ENCODE results near the gene MAP2K2. TPM values are rescaled to one million over a fixed set of nuclear protein-coding genes. Genes with fewer than 3 reads are reported as not detected.

Gene MAP2K2
- total RNA-seq, 1 experiment from 2014 or later = 185 TPM

DNA sequence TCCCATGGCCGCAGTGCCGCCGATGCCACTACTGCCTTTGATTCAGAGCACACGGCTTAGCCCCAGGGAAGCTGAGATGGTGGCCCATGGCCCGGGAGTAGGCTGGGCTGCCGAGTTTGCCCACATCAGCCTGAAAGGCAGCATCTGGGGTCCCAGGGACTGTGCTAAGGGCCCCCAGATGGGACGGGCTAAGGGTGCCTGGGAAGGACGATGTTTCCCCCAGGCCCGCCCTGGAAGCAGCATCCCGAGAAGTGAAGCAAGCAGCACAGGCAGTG, 22.5 kb downstream of the MAP2K2 start:
- TF ChIP-seq, protein P1, sequence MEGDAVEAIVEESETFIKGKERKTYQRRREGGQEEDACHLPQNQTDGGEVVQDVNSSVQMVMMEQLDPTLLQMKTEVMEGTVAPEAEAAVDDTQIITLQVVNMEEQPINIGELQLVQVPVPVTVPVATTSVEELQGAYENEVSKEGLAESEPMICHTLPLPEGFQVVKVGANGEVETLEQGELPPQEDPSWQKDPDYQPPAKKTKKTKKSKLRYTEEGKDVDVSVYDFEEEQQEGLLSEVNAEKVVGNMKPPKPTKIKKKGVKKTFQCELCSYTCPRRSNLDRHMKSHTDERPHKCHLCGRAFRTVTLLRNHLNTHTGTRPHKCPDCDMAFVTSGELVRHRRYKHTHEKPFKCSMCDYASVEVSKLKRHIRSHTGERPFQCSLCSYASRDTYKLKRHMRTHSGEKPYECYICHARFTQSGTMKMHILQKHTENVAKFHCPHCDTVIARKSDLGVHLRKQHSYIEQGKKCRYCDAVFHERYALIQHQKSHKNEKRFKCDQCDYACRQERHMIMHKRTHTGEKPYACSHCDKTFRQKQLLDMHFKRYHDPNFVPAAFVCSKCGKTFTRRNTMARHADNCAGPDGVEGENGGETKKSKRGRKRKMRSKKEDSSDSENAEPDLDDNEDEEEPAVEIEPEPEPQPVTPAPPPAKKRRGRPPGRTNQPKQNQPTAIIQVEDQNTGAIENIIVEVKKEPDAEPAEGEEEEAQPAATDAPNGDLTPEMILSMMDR (conservative IDR thresholded peaks at IDR 0.05; ENCODE audit: low read depth, low read length) = no peak
- no peak for TF ChIP-seq EZH2 (IDR thresholded peaks at IDR 0.05; ENCODE audit: borderline replicate concordance, low read depth, low read length, poor library complexity, severe bottlenecking)
- Histone ChIP-seq H3K4me3 (ENCODE audit: low read depth, low read length, poor library complexity, severe bottlenecking) (no peak overlapping the region), H3K36me3 (ENCODE audit: insufficient read depth, low read length, poor library complexity, severe bottlenecking) (peaks cover 44% of the 10 kb centered on the region), H3K4me1 (ENCODE audit: insufficient read depth, low read length, poor library complexity, severe bottlenecking) (no peaks in the 10 kb centered on the region), H3K27ac (ENCODE audit: low read depth, low read length, poor library complexity, severe bottlenecking) (no peak overlapping the region), H3K9me3 (ENCODE audit: low read depth, low read length, poor library complexity, severe bottlenecking) (no peaks in the 10 kb centered on the region), H3K27me3 (replicated peaks; ENCODE audit: insufficient read depth, low read depth, low read length, poor library complexity) (no peaks in the 10 kb centered on the region)
- BruUV-seq (replicated peaks) = no TSS peak
- ChIA-PET CTCF (no interaction called here), POLR2A (ENCODE audit: low non-redundant PET) (no interaction called here)
- DNase-seq (ENCODE audit: low spot score) = no peak
- intact Hi-C loops (cut with micrococcal nuclease; ENCODE audit: unreplicated experiment) = no loop called here

DNA sequence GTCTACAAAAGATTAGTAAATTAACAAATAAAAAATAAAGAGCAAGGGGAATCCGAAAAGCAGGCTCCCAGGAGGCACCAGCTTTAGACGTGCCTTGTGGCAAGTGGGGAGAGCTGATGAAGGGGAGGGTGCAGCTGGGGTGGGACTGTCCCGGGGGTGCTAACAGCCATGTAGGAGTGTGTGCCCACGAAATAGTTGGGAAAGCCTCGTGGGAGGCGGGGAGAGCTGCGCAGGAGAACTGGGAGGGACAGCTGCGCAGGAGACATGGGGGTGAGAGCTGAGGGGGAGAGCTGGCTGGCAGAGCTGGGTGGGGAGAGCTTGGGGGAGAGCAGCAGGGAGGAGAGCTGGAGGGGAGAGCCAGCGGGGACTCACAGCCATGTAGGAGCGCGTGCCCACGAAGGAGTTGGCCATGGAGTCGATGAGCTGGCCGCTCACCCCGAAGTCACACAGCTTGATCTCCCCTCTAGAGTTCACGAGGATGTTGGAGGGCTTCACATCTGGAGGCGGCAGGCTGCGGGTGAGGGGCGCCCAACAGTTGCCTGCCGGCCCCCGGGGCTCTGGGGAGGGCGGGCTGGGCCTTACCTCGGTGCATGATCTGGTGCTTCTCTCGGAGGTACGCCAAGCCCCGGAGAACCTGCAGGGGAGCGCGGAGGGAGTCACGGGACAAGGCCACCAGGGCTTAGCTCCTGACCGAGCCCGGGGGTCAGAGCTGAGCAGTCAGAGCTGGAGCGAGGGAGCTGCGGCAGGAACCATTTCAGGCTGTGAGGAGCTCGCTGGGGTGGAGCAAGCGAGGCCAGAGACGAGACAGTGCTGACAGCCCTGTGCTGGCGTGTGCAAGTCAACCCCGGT, 23.1 kb downstream of the MAP2K2 start:
- intact Hi-C loops (cut with micrococcal nuclease; ENCODE audit: unreplicated experiment) = no loop called here
- DNase-seq (ENCODE audit: low spot score) = no peak
- ChIA-PET CTCF (no interaction called here), POLR2A (ENCODE audit: low non-redundant PET) (no interaction called here)
- no TSS peak for BruUV-seq (replicated peaks)
- Histone ChIP-seq H3K9me3 (ENCODE audit: low read depth, low read length, poor library complexity, severe bottlenecking) (no peaks in the 10 kb centered on the region), H3K27ac (ENCODE audit: low read depth, low read length, poor library complexity, severe bottlenecking) (no peak overlapping the region), H3K27me3 (replicated peaks; ENCODE audit: insufficient read depth, low read depth, low read length, poor library complexity) (no peaks in the 10 kb centered on the region), H3K36me3 (ENCODE audit: insufficient read depth, low read length, poor library complexity, severe bottlenecking) (peaks cover 48% of the 10 kb centered on the region), H3K4me3 (ENCODE audit: low read depth, low read length, poor library complexity, severe bottlenecking) (no peak overlapping the region), H3K4me1 (ENCODE audit: insufficient read depth, low read length, poor library complexity, severe bottlenecking) (no peaks in the 10 kb centered on the region)
- no peak for TF ChIP-seq EZH2 (IDR thresholded peaks at IDR 0.05; ENCODE audit: borderline replicate concordance, low read depth, low read length, poor library complexity, severe bottlenecking)
- TF ChIP-seq, protein P1 (conservative IDR thresholded peaks at IDR 0.05; ENCODE audit: low read depth, low read length) = no peak

DNA sequence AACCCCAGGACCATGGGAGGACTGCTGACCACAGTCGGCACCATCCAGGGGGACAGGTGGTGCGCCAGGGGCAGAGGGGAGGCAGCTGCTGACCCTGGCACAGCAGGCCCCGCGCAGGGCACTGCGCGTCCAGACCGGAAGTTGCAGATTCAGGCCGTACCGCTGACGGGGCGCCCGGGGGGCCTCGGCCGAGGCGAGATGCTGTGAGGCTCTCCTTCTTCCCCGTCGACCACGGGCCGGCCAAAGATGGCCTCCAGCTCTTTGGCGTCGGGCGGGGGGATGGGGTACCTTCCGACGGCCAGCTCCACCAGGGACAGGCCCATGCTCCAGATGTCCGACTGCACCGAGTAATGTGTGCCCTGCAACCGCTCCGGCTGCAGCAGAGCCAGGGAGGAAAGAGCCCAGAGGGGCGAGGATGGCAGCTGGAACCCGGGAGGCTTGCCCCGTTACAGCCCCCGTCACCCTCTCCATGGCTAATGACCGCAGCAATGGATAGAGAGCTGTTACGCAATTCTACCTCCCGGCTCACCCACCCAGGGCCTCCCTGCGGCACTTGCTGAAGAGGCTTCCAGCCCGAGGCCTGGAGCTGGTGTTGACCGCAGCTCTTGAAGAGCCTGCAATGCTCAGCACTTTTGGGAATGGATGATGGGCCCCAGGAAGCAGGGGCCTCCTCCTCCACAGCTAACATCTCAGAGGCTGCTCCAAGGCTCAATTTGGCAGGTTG, 24.7 kb downstream of the MAP2K2 start:
- Histone ChIP-seq H3K27me3 (replicated peaks; ENCODE audit: insufficient read depth, low read depth, low read length, poor library complexity) (no peaks in the 10 kb centered on the region), H3K27ac (ENCODE audit: low read depth, low read length, poor library complexity, severe bottlenecking) (no peak overlapping the region), H3K4me1 (ENCODE audit: insufficient read depth, low read length, poor library complexity, severe bottlenecking) (no peaks in the 10 kb centered on the region), H3K4me3 (ENCODE audit: low read depth, low read length, poor library complexity, severe bottlenecking) (no peak overlapping the region), H3K36me3 (ENCODE audit: insufficient read depth, low read length, poor library complexity, severe bottlenecking) (peaks cover 44% of the 10 kb centered on the region), H3K9me3 (ENCODE audit: low read depth, low read length, poor library complexity, severe bottlenecking) (no peaks in the 10 kb centered on the region)
- TF ChIP-seq, protein P1 (conservative IDR thresholded peaks at IDR 0.05; ENCODE audit: low read depth, low read length) = no peak
- no peak for TF ChIP-seq EZH2 (IDR thresholded peaks at IDR 0.05; ENCODE audit: borderline replicate concordance, low read depth, low read length, poor library complexity, severe bottlenecking)
- POLR2A ChIA-PET (ENCODE audit: low non-redundant PET) = no interaction called here
- CTCF ChIA-PET = no interaction called here
- DNase-seq (ENCODE audit: low spot score) = no peak
- BruUV-seq (replicated peaks) = no TSS peak
- intact Hi-C loops (cut with micrococcal nuclease; ENCODE audit: unreplicated experiment) = no loop called here
